Activated naive CD4-positive, alpha-beta T cell treated with anti-CD3 and anti-CD28 coated beads for 36 hours (primary cell): Measurements from ENCODE around the gene HCN4. TPM values are rescaled to one million over a fixed set of nuclear protein-coding genes. Genes with fewer than 3 reads are reported as not detected.

ENCODE experiments used
- CTCF ChIA-PET: fragments of 350-600 bp; sonication (Branson Sonifier 250); formaldehyde crosslinking; loops from one replicate; lab custom pipeline; 2021; ENCODE audit warnings: antibody characterized with exemption; lab: Charles Lee
- DNase-seq: peaks from one replicate; pipeline ENCODE4 v3.0.0-alpha.2; 2020
- H3K27ac Mint-ChIP-seq: one replicate; pipeline ENCODE4 v1.8.0; 2021; ENCODE audit warnings: mild to moderate bottlenecking, mixed read lengths
- H3K27me3 Mint-ChIP-seq: one replicate; pipeline ENCODE4 v1.8.0; 2021; ENCODE audit warnings: low read depth, mixed read lengths
- H3K36me3 Mint-ChIP-seq: one replicate; pipeline ENCODE4 v1.8.0; 2021; ENCODE audit warnings: low read depth, mixed read lengths
- H3K4me1 Mint-ChIP-seq: one replicate; pipeline ENCODE4 v1.8.0; 2021; ENCODE audit warnings: low read depth, mixed read lengths
- H3K4me3 Mint-ChIP-seq: one replicate; pipeline ENCODE4 v1.8.0; 2021; ENCODE audit warnings: mild to moderate bottlenecking, moderate library complexity, mixed read lengths
- H3K9me3 Mint-ChIP-seq: one replicate; pipeline ENCODE4 v1.8.0; 2021; ENCODE audit warnings: mixed read lengths
- intact Hi-C: fragments of 100-400 bp; cut with micrococcal nuclease; formaldehyde crosslinking; loops from one replicate; pipeline ENCODE4 v1.15.1; 2023
- total RNA-seq, 2 experiments: library from RNA; stranded (reverse); gene quantifications; one replicate each; pipeline ENCODE4 v1.2.3, GENCODE V29; 2021

Gene HCN4
- total RNA-seq, 2 experiments from 2014 or later, result not detected

DNA sequence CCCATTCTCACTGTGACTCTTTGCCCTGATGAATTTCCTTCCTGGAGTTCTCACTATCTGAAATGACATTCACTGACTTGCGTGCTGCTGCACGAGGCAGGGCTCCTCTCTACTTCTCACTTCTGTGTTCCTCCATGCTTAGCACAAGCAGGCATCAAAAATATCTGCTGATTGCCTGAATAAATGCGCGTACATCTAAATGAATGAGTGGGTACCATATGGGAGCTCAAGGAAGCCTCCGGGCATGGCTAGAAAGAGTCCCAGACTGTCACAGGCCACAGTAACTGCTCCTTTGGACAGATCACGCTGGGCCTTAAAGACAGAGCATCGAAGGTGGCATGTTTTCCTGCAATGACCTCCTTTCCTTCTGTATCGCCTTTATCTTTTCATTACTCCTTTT is 31.6 kb downstream of the HCN4 start:
- no peaks in the 10 kb centered on the region for H3K4me1 Mint-ChIP-seq
- no peak overlapping the region for H3K4me3 Mint-ChIP-seq
- CTCF ChIA-PET, result no interaction called here
- H3K27ac Mint-ChIP-seq, result no peak overlapping the region
- H3K36me3 Mint-ChIP-seq, result no peaks in the 10 kb centered on the region
- DNase-seq, result no peak
- peaks cover 3% of the 10 kb centered on the region for H3K27me3 Mint-ChIP-seq
- H3K9me3 Mint-ChIP-seq, result no peaks in the 10 kb centered on the region
- intact Hi-C loops, result no loop called here

DNA sequence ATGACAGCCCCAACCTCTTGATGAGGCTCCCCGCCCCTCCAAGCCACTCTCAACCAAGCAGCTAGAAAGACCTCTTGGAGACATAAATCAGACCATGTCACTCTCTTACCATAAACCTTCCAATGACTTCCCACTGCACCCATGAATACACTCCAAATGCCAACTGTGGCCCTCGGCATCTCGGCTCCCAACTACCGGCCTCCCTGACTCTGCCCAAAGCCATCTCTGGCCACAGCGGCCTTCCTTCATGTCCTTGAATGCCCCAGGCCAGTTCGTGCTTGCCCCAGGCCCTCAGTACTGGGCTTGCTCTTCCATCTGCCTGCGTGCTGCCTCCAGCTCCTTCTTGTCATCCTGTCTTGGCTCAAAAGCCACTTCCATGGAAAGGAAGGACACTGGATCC is 32.0 kb downstream of the HCN4 start:
- Mint-ChIP-seq H3K36me3 (no peaks in the 10 kb centered on the region), H3K4me3 (no peak overlapping the region), H3K27me3 (peaks cover 3% of the 10 kb centered on the region), H3K9me3 (no peaks in the 10 kb centered on the region), H3K27ac (no peak overlapping the region), H3K4me1 (no peaks in the 10 kb centered on the region)
- no peak for DNase-seq
- CTCF ChIA-PET, result no interaction called here
- intact Hi-C loops, result no loop called here

DNA sequence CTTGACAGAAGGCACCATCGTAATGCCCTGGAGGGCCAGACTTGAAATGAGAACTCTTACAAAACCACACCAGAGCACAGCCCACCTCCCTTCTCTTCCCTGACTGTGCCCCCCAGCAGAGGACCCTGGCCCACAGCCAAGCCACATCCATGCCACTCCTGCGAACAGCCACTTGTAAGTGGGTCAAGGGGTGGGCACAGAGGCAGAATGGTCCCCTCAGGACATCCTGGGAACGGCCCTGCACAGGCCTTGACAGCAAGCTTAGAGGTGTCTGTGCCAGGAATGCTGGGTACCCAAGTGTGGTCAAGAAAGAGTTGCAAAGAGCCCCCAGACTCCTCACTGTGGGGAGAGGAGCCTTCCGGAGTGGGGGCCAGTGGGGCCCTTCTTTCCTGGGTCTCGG is 33.3 kb downstream of the HCN4 start:
- H3K4me3 Mint-ChIP-seq, result no peak overlapping the region

DNA sequence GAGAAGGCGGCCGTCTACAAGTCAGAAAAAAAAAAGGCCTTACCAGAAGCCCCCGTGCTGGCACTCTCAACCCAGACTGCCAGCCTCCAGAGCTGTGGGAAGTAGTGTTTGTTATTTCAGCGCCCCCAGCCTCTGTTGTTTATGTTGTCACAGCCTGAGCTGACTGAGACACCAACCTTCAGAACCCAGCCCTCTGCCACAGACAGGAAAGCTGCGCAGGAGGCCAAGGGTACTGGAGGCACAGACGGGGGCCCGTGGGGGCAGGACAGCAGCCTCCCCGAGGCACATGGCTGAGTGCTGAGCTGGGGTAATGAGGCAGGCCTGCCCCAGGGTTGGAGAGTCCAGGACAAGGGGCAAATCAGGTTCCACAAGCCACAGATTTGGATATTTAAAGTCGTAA is 33.7 kb downstream of the HCN4 start:
- H3K9me3 Mint-ChIP-seq, result no peaks in the 10 kb centered on the region
- no peak for DNase-seq
- H3K36me3 Mint-ChIP-seq, result no peaks in the 10 kb centered on the region
- no peak overlapping the region for H3K27ac Mint-ChIP-seq
- peaks cover 3% of the 10 kb centered on the region for H3K27me3 Mint-ChIP-seq
- intact Hi-C loops, result no loop called here
- H3K4me3 Mint-ChIP-seq, result no peak overlapping the region
- CTCF ChIA-PET, result no interaction called here
- H3K4me1 Mint-ChIP-seq, result no peaks in the 10 kb centered on the region

More for the DNA sequence above, 33.3 kb downstream of the HCN4 start:
- H3K27ac Mint-ChIP-seq, result no peak overlapping the region
- peaks cover 3% of the 10 kb centered on the region for H3K27me3 Mint-ChIP-seq
- H3K4me1 Mint-ChIP-seq, result no peaks in the 10 kb centered on the region
- CTCF ChIA-PET, result no interaction called here
- H3K36me3 Mint-ChIP-seq, result no peaks in the 10 kb centered on the region
- no peaks in the 10 kb centered on the region for H3K9me3 Mint-ChIP-seq
- DNase-seq, result no peak
- intact Hi-C loops, result no loop called here

DNA sequence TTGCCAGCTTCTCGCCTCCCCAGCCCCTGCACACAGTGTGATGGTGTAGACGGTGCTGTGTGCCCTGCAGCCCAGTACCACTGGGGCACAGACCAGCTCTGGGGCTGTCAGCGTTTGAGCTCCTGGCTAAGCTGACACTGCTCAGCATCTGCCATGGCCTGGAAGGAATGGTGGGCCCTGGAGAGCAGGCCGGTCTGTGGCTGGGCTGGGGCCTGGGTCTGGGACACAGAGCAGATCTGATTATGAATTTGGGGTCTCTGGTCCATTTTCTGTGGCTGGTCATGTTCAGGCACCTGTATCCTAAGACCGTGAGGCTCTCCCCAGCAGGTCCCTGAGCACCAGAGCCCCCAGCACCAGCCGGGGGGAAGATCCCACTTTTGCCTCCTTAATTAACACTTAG is 34.7 kb downstream of the HCN4 start:
- CTCF ChIA-PET, result interaction anchor here (0.5 to 0.9 kb wide), 3 partner anchors 50 to 502 kb away, joined by 3 to 6 read pairs (median 3); no protein-coding TSS in a partner anchor
- H3K4me1 Mint-ChIP-seq, result no peaks in the 10 kb centered on the region
- no peak overlapping the region for H3K27ac Mint-ChIP-seq

DNA sequence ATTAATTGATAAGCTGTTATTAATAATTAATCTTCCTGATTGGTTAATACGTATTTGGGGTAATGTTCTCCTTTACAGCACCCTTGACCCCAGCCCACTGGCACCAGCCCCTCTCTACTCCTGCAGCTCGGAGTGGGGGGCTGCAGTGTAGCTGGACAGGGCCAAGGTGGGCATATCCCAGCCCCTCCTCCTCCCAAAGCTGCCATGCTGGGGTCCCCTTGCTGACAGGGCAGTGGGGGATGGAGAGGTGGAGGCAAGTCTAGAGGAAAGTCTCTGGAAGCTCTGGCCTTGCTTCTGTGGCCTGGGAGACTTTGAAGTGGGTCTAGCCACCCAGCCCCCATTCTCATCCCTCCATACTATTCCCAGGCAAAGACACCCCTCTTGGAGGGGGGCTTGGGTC is 35.8 kb downstream of the HCN4 start:
- no peak for DNase-seq
- Mint-ChIP-seq H3K9me3 (no peaks in the 10 kb centered on the region), H3K27me3 (peaks cover 3% of the 10 kb centered on the region), H3K36me3 (no peaks in the 10 kb centered on the region), H3K4me1 (no peaks in the 10 kb centered on the region), H3K27ac (no peak overlapping the region), H3K4me3 (no peak overlapping the region)
- CTCF ChIA-PET, result interaction anchor here (0.9 kb wide), 1 partner anchor 173 kb away, joined by 3 read pairs; no protein-coding TSS in a partner anchor
- intact Hi-C loops, result no loop called here

More for the DNA sequence above, 34.7 kb downstream of the HCN4 start:
- Mint-ChIP-seq H3K36me3 (no peaks in the 10 kb centered on the region), H3K27me3 (peaks cover 3% of the 10 kb centered on the region), H3K4me3 (no peak overlapping the region), H3K9me3 (no peaks in the 10 kb centered on the region)
- intact Hi-C loops, result no loop called here
- no peak for DNase-seq

DNA sequence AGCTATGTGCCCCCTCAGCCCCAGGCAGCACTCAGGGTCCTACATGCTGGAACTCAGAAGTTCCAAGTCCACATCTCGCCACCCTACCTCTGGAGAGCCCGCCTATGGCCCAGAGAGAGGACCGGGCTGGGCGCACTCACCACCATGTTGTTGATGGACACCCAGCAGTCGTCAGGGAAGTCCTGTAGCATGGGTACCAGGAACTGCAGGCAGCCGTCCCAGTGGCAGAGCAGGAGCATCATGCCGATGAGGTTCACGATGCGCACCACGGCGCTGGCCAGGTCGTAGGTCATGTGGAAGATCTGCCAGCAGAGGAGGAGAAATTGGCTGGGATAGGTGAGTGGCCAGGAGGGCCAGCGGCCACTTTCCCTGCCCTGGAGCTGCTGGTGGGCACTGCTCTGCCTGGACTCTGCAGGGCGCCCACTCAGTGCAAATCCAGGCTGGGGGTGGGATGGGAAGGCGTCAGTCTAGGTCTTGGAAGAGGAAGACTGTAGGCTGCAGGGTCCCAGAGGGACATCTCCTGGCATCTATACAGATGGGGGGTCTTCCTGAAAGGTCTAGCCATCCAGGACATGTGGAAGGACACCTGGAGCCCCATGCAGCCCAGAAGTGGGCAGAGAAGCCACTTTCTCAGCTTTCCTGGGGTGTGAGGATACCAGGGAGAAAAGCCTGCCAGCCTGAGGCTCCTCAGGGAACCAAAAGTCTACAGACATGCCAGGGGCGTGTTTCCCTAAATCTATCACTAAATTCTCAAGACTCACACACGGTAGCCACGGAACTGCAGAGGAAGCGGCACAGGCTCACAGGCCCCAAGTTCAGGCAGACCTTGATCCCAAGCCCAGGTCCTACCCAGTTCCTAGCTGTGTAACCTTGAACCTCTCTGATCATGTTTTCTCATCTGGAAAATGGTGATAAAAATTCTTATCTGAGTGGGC is 36.5 kb downstream of the HCN4 start:
- Mint-ChIP-seq H3K4me3 (no peak overlapping the region), H3K9me3 (no peaks in the 10 kb centered on the region), H3K36me3 (no peaks in the 10 kb centered on the region), H3K4me1 (no peaks in the 10 kb centered on the region), H3K27ac (no peak overlapping the region), H3K27me3 (peaks cover 5% of the 10 kb centered on the region)
- no peak for DNase-seq
- CTCF ChIA-PET, result no interaction called here
- intact Hi-C loops, result no loop called here

DNA sequence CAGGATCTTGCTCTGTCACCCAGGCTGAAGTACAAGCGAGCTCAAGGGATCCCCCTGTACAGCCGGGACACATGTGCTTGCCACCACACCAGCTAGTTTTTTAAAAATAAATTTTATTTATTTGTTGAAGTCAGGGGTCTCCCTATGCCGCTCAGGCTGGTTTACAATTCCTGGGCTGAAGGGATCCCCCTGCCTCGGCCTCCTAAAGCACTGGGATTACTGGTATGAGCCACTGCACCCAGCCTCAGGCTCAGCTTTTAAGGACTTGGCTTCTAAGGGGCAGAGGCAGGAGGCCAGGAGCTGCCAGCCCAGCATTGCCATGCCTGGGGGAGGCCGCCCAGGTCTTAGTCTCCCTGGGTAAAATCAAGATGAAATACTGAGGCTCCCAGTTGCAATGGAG is 37.3 kb downstream of the HCN4 start:
- H3K4me1 Mint-ChIP-seq, result no peaks in the 10 kb centered on the region
- no peaks in the 10 kb centered on the region for H3K9me3 Mint-ChIP-seq
- intact Hi-C loops, result no loop called here
- H3K27me3 Mint-ChIP-seq, result peaks cover 5% of the 10 kb centered on the region
- no peak overlapping the region for H3K27ac Mint-ChIP-seq
- H3K4me3 Mint-ChIP-seq, result no peak overlapping the region
- CTCF ChIA-PET, result no interaction called here
- no peak for DNase-seq
- no peaks in the 10 kb centered on the region for H3K36me3 Mint-ChIP-seq

DNA sequence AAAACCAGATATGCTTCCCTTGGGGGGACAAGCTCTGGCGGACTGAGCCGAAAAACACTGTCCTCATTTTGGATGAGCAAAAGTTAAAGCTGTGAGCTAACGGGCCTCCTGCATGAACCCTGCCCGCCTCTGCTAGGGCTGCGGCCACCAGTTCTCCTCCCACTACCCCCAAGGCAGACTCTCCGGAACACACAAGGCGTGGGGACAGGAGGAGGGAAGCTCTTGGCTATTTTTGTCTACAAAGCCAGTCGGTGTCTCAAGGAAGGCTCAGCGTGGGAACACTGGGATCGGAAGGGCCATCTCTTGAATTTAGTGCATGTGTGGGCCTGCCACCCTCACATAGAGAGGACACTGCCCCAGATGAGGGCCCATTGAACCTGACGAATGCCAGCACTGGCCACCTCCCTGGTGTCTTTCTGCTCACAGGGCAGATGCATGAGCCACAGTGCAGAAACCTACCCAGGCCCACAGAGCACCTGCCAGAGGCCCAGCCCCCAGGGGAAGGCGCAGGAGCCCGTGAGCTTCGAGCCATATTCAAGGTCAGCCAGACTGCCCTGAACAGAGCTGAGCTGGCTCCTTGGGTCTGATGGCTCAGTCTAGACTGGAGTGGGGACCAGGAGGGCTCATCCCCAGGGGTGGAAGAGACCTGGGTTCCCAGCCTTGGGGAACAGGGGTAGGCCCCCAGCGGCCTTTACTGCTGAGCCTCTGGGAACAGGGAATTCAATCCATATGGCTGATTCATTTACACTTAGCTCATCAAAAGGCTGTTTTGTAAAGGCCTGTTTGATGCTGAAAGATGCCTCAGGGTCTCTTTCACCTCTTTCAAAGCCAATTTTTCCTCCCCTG is 38.3 kb downstream of the HCN4 start:
- no peak for DNase-seq
- intact Hi-C loops, result no loop called here
- Mint-ChIP-seq H3K36me3 (no peaks in the 10 kb centered on the region), H3K27ac (no peak overlapping the region), H3K4me1 (peaks cover 2% of the 10 kb centered on the region), H3K4me3 (no peak overlapping the region), H3K9me3 (no peaks in the 10 kb centered on the region), H3K27me3 (peaks cover 5% of the 10 kb centered on the region)
- CTCF ChIA-PET, result interaction anchor here (1.0 kb wide), 1 partner anchor 375 kb away, joined by 4 read pairs; no protein-coding TSS in a partner anchor

DNA sequence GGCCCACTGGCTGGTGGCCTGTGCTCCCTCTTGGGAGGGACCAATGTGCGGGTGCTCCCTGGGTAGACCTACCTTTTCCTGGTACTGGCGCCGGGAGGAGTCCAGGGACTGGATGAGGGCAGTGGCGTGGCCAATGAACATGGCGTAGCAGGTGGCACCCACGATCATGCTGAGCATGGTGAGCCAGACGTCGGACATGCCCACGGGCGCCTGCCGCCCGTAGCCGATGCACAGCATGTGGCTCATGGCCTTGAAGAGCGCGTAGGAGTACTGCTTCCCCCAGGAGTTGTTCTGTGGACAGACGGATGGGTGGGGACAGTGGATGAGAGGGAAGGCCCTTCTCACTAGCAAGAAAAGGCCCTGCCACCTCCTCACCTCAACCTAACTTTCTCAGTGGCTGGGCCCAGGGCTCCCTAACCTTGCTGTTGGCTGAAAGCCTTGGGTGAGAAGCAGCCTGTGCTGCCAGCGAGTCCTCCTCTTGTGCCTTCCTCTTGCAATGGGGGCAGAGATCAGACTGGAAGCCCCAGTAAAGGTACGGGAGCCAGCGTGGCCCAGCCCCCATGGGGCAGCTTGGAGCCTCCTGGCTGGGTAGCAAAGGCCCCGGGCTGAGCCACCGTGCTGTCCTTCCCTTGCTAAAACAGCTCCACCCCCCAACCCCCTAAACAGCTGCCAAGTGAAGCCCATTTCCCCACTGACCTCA is 39.1 kb downstream of the HCN4 start:
- no peak for DNase-seq
- CTCF ChIA-PET, result interaction anchor here (1.0 kb wide), 1 partner anchor 376 kb away, joined by 4 read pairs; no protein-coding TSS in a partner anchor
- intact Hi-C loops, result no loop called here
- Mint-ChIP-seq H3K27ac (no peak overlapping the region), H3K9me3 (no peaks in the 10 kb centered on the region), H3K4me1 (peaks cover 2% of the 10 kb centered on the region), H3K36me3 (no peaks in the 10 kb centered on the region), H3K4me3 (no peak overlapping the region), H3K27me3 (peaks cover 5% of the 10 kb centered on the region)

DNA sequence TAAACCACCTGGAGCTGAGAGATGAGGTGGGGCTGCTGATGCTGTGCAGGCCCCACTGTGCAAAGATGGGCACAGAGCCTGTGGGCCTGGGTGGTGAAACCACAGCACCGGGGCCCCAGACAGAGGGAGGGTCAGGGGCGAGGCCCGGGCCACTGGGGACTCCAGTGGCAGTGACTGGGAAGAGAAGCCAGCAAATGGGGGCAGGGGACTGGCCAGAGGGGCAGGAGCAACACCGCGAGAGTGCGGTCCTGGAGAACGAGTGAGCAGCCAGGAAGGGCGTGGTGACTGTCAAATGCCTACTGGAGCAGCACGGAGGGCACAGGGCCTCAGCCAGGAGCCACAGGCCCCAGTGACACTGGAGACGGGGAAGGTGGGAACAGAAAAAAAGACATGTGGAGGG is 39.8 kb downstream of the HCN4 start:
- CTCF ChIA-PET, result no interaction called here
- H3K27ac Mint-ChIP-seq, result no peak overlapping the region
- intact Hi-C loops, result no loop called here

More for the DNA sequence above, 39.8 kb downstream of the HCN4 start:
- H3K9me3 Mint-ChIP-seq, result no peaks in the 10 kb centered on the region
- no peak overlapping the region for H3K4me3 Mint-ChIP-seq
- no peaks in the 10 kb centered on the region for H3K36me3 Mint-ChIP-seq
- H3K4me1 Mint-ChIP-seq, result peaks cover 2% of the 10 kb centered on the region
- no peak for DNase-seq
- peaks cover 2% of the 10 kb centered on the region for H3K27me3 Mint-ChIP-seq
